Endothelial cell of umbilical vein (primary cell): ENCODE measurements around the gene KRT12. TPM values are rescaled to one million over a fixed set of nuclear protein-coding genes. Genes with fewer than 3 reads are reported as not detected.

Experiments used
- BruUV-seq: library from RNA; stranded (reverse); fragments of 400-500 nt; replicated peaks from 2 replicates; lab custom pipeline; 2021; lab: Mats Ljungman, UMichigan
- CTCF ChIA-PET: fragments of 300-600, 350-600 bp; sonication (Branson Sonifier 250); formaldehyde crosslinking; loops from one replicate; lab custom pipeline; 2021; ENCODE audit warnings: antibody characterized with exemption, inconsistent platforms; lab: Charles Lee
- POLR2A ChIA-PET: fragments of 300-600, 350-600 bp; sonication (Branson Sonifier 250); formaldehyde crosslinking; loops from one replicate; lab custom pipeline; 2021; ENCODE audit warnings: antibody characterized with exemption, inconsistent platforms; lab: Charles Lee
- DNase-seq: peaks from one replicate; pipeline ENCODE4 v3.0.0-alpha.2; 2011; ENCODE audit warnings: low read depth, low spot score
- FAIRE-seq: peaks from 2 replicates; lab custom pipeline; 2011; peaks lifted over from hg19 to GRCh38; lab: Jason Lieb, UNC
- H2AFZ ChIP-seq: 2 replicates; pipeline ENCODE4 v1.6.0; 2012; ENCODE audit warnings: low read depth, low read length, control low read depth, inconsistent platforms
- H3K27ac ChIP-seq: 2 replicates; pipeline ENCODE4 v1.5.1; 2011; ENCODE audit warnings: low read depth, mild to moderate bottlenecking, control low read depth, low read length, moderate library complexity; ENCODE audit not compliant: insufficient read depth
- H3K27me3 ChIP-seq, 2 experiments: 2 replicates each; pipeline versions ENCODE4 v1.6.0 to v1.6.1; 2011; ENCODE audit warnings: low read length in 2 of 2, mixed read lengths in 1 of 2; ENCODE audit not compliant: control insufficient read depth in 2 of 2, insufficient read depth in 2 of 2
- H3K36me3 ChIP-seq, 2 experiments: 2 replicates in 1 of 2; 3 replicates in 1 of 2; pipeline ENCODE4 v1.5.1; 2011; ENCODE audit warnings: low read length in 2 of 2, mild to moderate bottlenecking in 1 of 2, moderate library complexity in 1 of 2; ENCODE audit not compliant: control insufficient read depth in 2 of 2, insufficient read depth in 2 of 2; ENCODE audit errors: extremely low read depth in 1 of 2
- H3K4me1 ChIP-seq: 3 replicates; pipeline ENCODE4 v1.5.1; 2011; ENCODE audit warnings: mild to moderate bottlenecking, low read length; ENCODE audit not compliant: control insufficient read depth, insufficient read depth; ENCODE audit errors: extremely low read depth
- H3K4me2 ChIP-seq: 2 replicates; pipeline ENCODE4 v1.6.1; 2011; ENCODE audit warnings: low read length, control low read depth, mixed read lengths; ENCODE audit not compliant: insufficient read depth
- H3K4me3 ChIP-seq, 3 experiments: fragments of 200-600 bp in 1 of 3; sonication (generic), shearing (Covaris generic) in 1 of 3; replicated peaks in 1 of 3; 2 replicates each; pipeline ENCODE4 v1.5.1; 2011 to 2016; ENCODE audit warnings: control low read depth in 3 of 3, low read length in 3 of 3, mild to moderate bottlenecking in 2 of 3, inconsistent platforms in 1 of 3, low read depth in 1 of 3, moderate library complexity in 1 of 3; ENCODE audit not compliant: insufficient read depth in 1 of 3
- H3K79me2 ChIP-seq: 2 replicates; pipeline ENCODE4 v1.6.0; 2012; ENCODE audit warnings: low read length, inconsistent platforms; ENCODE audit not compliant: control insufficient read depth, insufficient read depth
- H3K9ac ChIP-seq: replicated peaks from 2 replicates; pipeline ENCODE3; 2011; ENCODE audit warnings: low read length, control low read depth; ENCODE audit not compliant: insufficient read depth; ENCODE audit errors: extremely low read depth
- H3K9me1 ChIP-seq: replicated peaks from 3 replicates; pipeline ENCODE4 v1.6.0; 2011; ENCODE audit warnings: mild to moderate bottlenecking, low read length; ENCODE audit not compliant: control insufficient read depth, insufficient read depth; ENCODE audit errors: extremely low read depth
- H3K9me3 ChIP-seq: replicated peaks from 2 replicates; pipeline ENCODE4 v1.5.1; 2012; ENCODE audit warnings: low read length, inconsistent platforms; ENCODE audit not compliant: control insufficient read depth, insufficient read depth
- H4K20me1 ChIP-seq: replicated peaks from 2 replicates; pipeline ENCODE3; 2011; ENCODE audit warnings: mild to moderate bottlenecking, low read length; ENCODE audit not compliant: control insufficient read depth, insufficient read depth; ENCODE audit errors: extremely low read depth
- CTCF ChIP-seq, 2 donors: IDR thresholded peaks; 1 replicate in 1 of 2; 2 replicates in 1 of 2; pipeline ENCODE4 v1.5.1; 2011; ENCODE audit warnings: low read length in 2 of 2, mild to moderate bottlenecking in 2 of 2, moderate library complexity in 2 of 2, control low read depth in 1 of 2, inconsistent platforms in 1 of 2, low read depth in 1 of 2; ENCODE audit not compliant: insufficient read depth in 1 of 2; ENCODE audit errors: extremely low read depth in 1 of 2
- EZH2 ChIP-seq: IDR thresholded peaks from 2 replicates; pipeline ENCODE4 v1.6.1; 2012; ENCODE audit warnings: borderline replicate concordance, low read depth, mild to moderate bottlenecking, moderate library complexity, low read length, inconsistent platforms; ENCODE audit not compliant: severe bottlenecking
- FOS ChIP-seq: IDR thresholded peaks from 2 replicates; pipeline ENCODE4 v1.6.1; 2011; ENCODE audit warnings: mild to moderate bottlenecking, low read length, moderate library complexity, borderline replicate concordance; ENCODE audit not compliant: insufficient read depth
- GATA2 ChIP-seq: IDR thresholded peaks from 2 replicates; pipeline ENCODE4 v1.7.0; 2011; ENCODE audit warnings: low read depth, mild to moderate bottlenecking, moderate library complexity, mixed read lengths, low read length; ENCODE audit not compliant: insufficient read length, insufficient read depth
- JUN ChIP-seq: IDR thresholded peaks from 2 replicates; pipeline ENCODE4 v1.6.1; 2011; ENCODE audit warnings: borderline replicate concordance, low read depth; ENCODE audit not compliant: insufficient read length, insufficient read depth
- MAX ChIP-seq: IDR thresholded peaks from 2 replicates; pipeline ENCODE4 v1.6.1; 2011; ENCODE audit not compliant: insufficient read depth, insufficient read length
- MYC ChIP-seq: IDR thresholded peaks from one replicate; pipeline ENCODE4 v1.6.1; 2011; ENCODE audit warnings: mild to moderate bottlenecking, low read depth, low read length
- POLR2A ChIP-seq: IDR thresholded peaks from 2 replicates; pipeline ENCODE4 v1.6.1; 2012; ENCODE audit warnings: low read depth, mild to moderate bottlenecking, control low read depth, low read length
- POLR2AphosphoS5 ChIP-seq: IDR thresholded peaks from 2 replicates; pipeline ENCODE4 v1.6.1; 2012; ENCODE audit warnings: low read depth, mild to moderate bottlenecking, control low read depth, low read length, moderate library complexity; ENCODE audit not compliant: insufficient read depth
- dilution Hi-C: fragments of 300-500 bp; cut with MboI; formaldehyde crosslinking; loops from one replicate; pipeline ENCODE4 v1.15.0; 2019; ENCODE audit warnings: low sequenced_read_pairs; ENCODE audit not compliant: extremely low pct_ligation_motif_present
- intact Hi-C: fragments of 100-400 bp; cut with micrococcal nuclease; formaldehyde crosslinking; loops from one replicate; pipeline ENCODE4 v1.10.0; 2022
- polyA plus RNA-seq, 4 experiments: library from polyadenylated mRNA; depleted of rRNA in 3 of 4; stranded (reverse) in 3 of 4; unstranded in 1 of 4; fragments of >200 nt; gene quantifications; 2 replicates each; pipeline versions ENCODE4 v1.2.1 to v1.2.3, GENCODE V29; 2011 to 2012; ENCODE audit warnings: missing spikeins in 1 of 4
- total RNA-seq: library from RNA; stranded (reverse); gene quantifications from 2 replicates; pipeline ENCODE4 v1.2.3, GENCODE V29; 2021

The KRT12 gene
- total and polyA plus RNA-seq, 2 donors (not counting 3 experiments of a cell fraction or from before 2014, with no cell fraction given) = not detected

GRCh38 chr17:40916366-40916765, 49.3 kb upstream of the KRT12 start:
- Histone ChIP-seq H3K9ac (no peak overlapping the region), H2AFZ (no peak overlapping the region), H3K27ac (no peak overlapping the region), H3K4me2 (no peak overlapping the region), H3K4me3 (no peak overlapping the region), H3K36me3 (no peaks in the 10 kb centered on the region), H4K20me1 (no peaks in the 10 kb centered on the region), H3K27me3 (no peaks in the 10 kb centered on the region), H3K9me3 (no peaks in the 10 kb centered on the region), H3K4me1 (peaks cover 7% of the 10 kb centered on the region), H3K9me1 (no peaks in the 10 kb centered on the region), H3K79me2 (no peaks in the 10 kb centered on the region)
- dilution Hi-C loops (no loop called here), intact Hi-C loops (no loop called here)
- BruUV-seq = no TSS peak
- ChIA-PET POLR2A (no interaction called here), CTCF (interaction anchor here (0.9 to 1.7 kb wide), 3 partner anchors 53 to 746 kb away, joined by 3 to 5 read pairs (median 4); no protein-coding TSS in a partner anchor)
- no peak for DNase-seq
- TF ChIP-seq MAX (no peak), POLR2A (no peak), GATA2 (no peak), POLR2AphosphoS5 (no peak), JUN (no peak), MYC (no peak), FOS (no peak), EZH2 (no peak)
- no peak for FAIRE-seq

GRCh38 chr17:40915721-40916256, 48.8 kb upstream of the KRT12 start:
- intact Hi-C loops (no loop called here), dilution Hi-C loops (no loop called here)
- no peak for TF ChIP-seq EZH2
- no peak for TF ChIP-seq POLR2AphosphoS5
- no peak for TF ChIP-seq CTCF (IDR thresholded peaks at IDR 0.05; ENCODE audit: extremely low read depth in 1 of 2, insufficient read depth in 1 of 2, low read depth in 1 of 2, low read length in 2 of 2)
- TF ChIP-seq POLR2A = no peak
- TF ChIP-seq MYC = no peak
- TF ChIP-seq MAX = no peak
- TF ChIP-seq JUN = no peak
- no peak for TF ChIP-seq FOS
- no peak for TF ChIP-seq GATA2
- Histone ChIP-seq H3K36me3 (no peaks in the 10 kb centered on the region), H3K9me3 (no peaks in the 10 kb centered on the region), H3K79me2 (no peaks in the 10 kb centered on the region), H3K9ac (no peak overlapping the region), H3K4me3 (no peak overlapping the region), H2AFZ (no peak overlapping the region), H3K4me1 (peaks cover 7% of the 10 kb centered on the region), H3K27me3 (no peaks in the 10 kb centered on the region), H3K4me2 (no peak overlapping the region), H3K27ac (no peak overlapping the region), H3K9me1 (no peaks in the 10 kb centered on the region), H4K20me1 (no peaks in the 10 kb centered on the region)
- no TSS peak for BruUV-seq
- CTCF ChIA-PET = interaction anchor here (0.9 to 1.7 kb wide), 3 partner anchors 53 to 747 kb away, joined by 3 to 5 read pairs (median 4); no protein-coding TSS in a partner anchor
- DNase-seq = no peak
- no peak for FAIRE-seq
- POLR2A ChIA-PET = no interaction called here
